ENCODE measurements around the gene PCYT2. TPM values are rescaled to one million over a fixed set of nuclear protein-coding genes. Genes with fewer than 3 reads are reported as not detected.

The PCYT2 gene
- total RNA-seq, 4 donors from 2014 or later = 18.4 to 45.8 (median 34.4) TPM

DNA sequence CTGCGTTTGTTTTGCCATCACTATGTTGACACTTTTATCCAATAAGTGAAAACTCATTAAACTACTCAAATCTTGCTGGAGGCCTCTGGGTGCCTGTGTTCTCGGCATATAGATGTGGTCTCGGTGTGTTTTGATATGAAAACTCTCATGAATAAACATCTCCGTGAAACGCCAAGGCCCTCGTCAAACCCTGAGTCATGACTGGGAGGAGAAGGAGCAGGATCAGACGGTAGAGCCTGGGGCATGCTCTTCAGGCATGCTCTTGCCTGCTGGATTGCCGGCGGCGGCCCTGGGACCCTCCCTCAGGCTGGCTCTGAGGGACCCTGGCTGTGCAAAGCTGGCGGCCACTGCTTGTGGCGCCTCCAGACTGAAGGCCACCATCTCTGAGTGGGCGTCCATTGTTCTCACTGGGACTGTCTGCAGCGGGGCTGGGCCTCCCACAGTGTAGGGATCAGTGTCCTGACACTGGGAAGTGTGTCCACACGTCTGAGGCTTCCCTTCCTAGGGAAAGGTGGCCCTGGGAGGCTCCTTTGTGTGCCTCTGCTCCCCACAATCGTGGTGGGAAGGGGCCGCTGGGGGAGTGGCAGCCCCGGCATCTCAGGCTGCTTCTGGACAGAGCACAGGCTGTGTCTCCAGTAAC lies 10.9 kb downstream of the PCYT2 start:
- no peak for ATAC-seq
- Histone ChIP-seq H3K36me3 (peaks cover 0 to 77% of the 10 kb centered on the region in 2 donors), H3K4me1 (peaks cover 0 to 20% (median 11%) of the 10 kb centered on the region in 3 donors), H3K27me3 (peaks cover 24% of the 10 kb centered on the region), H3K4me3 (no peak overlapping the region), H3K9me3 (no peaks in the 10 kb centered on the region), H3K27ac (no peak overlapping the region)
- TF ChIP-seq POLR2AphosphoS5 (IDR thresholded peaks at IDR 0.05) (no peak), EP300 (IDR thresholded peaks at IDR 0.05) (no peak), POLR2A (IDR thresholded peaks at IDR 0.05) (no peak)
- TF ChIP-seq, protein P1, sequence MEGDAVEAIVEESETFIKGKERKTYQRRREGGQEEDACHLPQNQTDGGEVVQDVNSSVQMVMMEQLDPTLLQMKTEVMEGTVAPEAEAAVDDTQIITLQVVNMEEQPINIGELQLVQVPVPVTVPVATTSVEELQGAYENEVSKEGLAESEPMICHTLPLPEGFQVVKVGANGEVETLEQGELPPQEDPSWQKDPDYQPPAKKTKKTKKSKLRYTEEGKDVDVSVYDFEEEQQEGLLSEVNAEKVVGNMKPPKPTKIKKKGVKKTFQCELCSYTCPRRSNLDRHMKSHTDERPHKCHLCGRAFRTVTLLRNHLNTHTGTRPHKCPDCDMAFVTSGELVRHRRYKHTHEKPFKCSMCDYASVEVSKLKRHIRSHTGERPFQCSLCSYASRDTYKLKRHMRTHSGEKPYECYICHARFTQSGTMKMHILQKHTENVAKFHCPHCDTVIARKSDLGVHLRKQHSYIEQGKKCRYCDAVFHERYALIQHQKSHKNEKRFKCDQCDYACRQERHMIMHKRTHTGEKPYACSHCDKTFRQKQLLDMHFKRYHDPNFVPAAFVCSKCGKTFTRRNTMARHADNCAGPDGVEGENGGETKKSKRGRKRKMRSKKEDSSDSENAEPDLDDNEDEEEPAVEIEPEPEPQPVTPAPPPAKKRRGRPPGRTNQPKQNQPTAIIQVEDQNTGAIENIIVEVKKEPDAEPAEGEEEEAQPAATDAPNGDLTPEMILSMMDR (IDR thresholded peaks at IDR 0.05) = no peak
- WGBS, 2 donors (ENCODE audit: low coverage in 1 of 2) = 76 to 92% methylated on average over 2 to 9 of the region's 18 CpGs

- TF ChIP-seq, protein P1 (IDR thresholded peaks at IDR 0.05) = no peak
- TF ChIP-seq POLR2AphosphoS5 (IDR thresholded peaks at IDR 0.05) (no peak), EP300 (IDR thresholded peaks at IDR 0.05) (no peak), POLR2A (IDR thresholded peaks at IDR 0.05) (no peak)
- H3K36me3 ChIP-seq = peaks cover 0 to 77% of the 10 kb centered on the region in 2 donors
- WGBS, 2 donors (ENCODE audit: low coverage in 1 of 2) = 60% methylated on average over 1 of the region's 22 CpGs; no CpG with 5 or more reads in 1 of the 2 donors
- no peak overlapping the region for H3K27ac ChIP-seq
- H3K9me3 ChIP-seq = no peaks in the 10 kb centered on the region
- H3K4me1 ChIP-seq = peaks cover 0 to 20% (median 11%) of the 10 kb centered on the region in 3 donors
- no peak overlapping the region for H3K4me3 ChIP-seq
- peaks cover 24% of the 10 kb centered on the region for H3K27me3 ChIP-seq
- no peak for ATAC-seq
Measured at GRCh38 chr17:81899514-81900166, 11.6 kb downstream of the PCYT2 start.

GRCh38 chr17:81898885-81899284 lies 12.3 kb downstream of the PCYT2 start:
- Histone ChIP-seq H3K4me1 (peaks cover 0 to 20% (median 11%) of the 10 kb centered on the region in 3 donors), H3K27me3 (peaks cover 24% of the 10 kb centered on the region), H3K36me3 (peaks cover 0 to 77% of the 10 kb centered on the region in 2 donors), H3K4me3 (no peak overlapping the region), H3K27ac (no peak overlapping the region), H3K9me3 (no peaks in the 10 kb centered on the region)
- no peak for ATAC-seq
- no peak for TF ChIP-seq POLR2AphosphoS5 (IDR thresholded peaks at IDR 0.05)
- TF ChIP-seq POLR2A (IDR thresholded peaks at IDR 0.05) = no peak
- TF ChIP-seq EP300 (IDR thresholded peaks at IDR 0.05) = no peak
- TF ChIP-seq, protein P1 (IDR thresholded peaks at IDR 0.05) = no peak
- 67% methylated on average over 1 of the region's 9 CpGs; no CpG with 5 or more reads in 1 of the 2 donors for WGBS, 2 donors (ENCODE audit: low coverage in 1 of 2)

DNA sequence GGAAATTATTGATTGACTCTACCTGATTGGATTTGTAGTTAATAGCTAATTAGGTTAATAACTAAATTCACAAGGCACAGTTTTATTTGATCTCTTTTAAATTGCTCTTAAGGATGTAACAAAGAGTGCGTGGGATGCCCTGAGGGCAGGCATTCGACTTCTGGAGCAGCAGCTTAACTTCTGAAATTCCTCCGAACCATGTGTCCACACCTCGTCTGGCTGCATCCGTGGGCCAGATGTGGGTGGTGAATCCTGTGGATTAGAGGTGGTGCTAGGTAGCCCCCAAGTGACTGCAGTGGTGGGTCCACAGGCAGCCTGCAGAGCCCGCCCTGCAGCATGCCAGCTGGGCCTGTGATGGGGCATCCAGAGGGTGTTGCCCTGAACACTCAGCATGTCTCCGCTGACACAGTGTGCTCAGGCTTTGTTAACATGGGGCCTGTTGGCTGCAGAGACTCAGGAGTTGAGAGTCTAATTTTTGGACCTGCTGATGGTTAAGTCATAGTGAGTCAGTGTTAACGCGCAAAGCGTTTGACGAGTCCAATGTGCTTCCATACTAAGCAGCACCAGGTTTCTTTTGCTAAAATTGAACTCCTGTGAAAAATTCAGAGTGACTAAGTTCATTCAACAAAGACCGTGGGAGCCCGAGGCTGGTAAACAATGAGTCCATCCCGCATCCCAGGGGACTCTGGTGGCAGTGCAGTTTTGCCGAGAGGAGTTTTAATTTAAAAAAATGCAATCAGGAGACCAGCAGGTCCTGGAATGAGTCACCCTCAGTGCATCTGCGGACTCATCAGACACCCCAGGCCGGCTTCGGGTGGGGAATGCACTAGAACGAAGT lies 13.0 kb downstream of the PCYT2 start:
- WGBS, 2 donors (ENCODE audit: low coverage in 1 of 2) = 70 to 74% methylated on average over 6 to 9 of the region's 19 CpGs
- no peak overlapping the region for H3K4me3 ChIP-seq
- peaks cover 24% of the 10 kb centered on the region for H3K27me3 ChIP-seq
- H3K4me1 ChIP-seq = peaks cover 0 to 24% (median 11%) of the 10 kb centered on the region in 3 donors
- ATAC-seq = no peak
- TF ChIP-seq EP300 (IDR thresholded peaks at IDR 0.05) (no peak), POLR2AphosphoS5 (IDR thresholded peaks at IDR 0.05) (no peak), POLR2A (IDR thresholded peaks at IDR 0.05) (no peak)
- TF ChIP-seq, protein P1 (IDR thresholded peaks at IDR 0.05) = no peak
- no peak overlapping the region for H3K27ac ChIP-seq
- H3K9me3 ChIP-seq = no peaks in the 10 kb centered on the region
- H3K36me3 ChIP-seq = peaks cover 0 to 75% of the 10 kb centered on the region in 2 donors
